ENCODE data around the gene ZNF276.

DNA sequence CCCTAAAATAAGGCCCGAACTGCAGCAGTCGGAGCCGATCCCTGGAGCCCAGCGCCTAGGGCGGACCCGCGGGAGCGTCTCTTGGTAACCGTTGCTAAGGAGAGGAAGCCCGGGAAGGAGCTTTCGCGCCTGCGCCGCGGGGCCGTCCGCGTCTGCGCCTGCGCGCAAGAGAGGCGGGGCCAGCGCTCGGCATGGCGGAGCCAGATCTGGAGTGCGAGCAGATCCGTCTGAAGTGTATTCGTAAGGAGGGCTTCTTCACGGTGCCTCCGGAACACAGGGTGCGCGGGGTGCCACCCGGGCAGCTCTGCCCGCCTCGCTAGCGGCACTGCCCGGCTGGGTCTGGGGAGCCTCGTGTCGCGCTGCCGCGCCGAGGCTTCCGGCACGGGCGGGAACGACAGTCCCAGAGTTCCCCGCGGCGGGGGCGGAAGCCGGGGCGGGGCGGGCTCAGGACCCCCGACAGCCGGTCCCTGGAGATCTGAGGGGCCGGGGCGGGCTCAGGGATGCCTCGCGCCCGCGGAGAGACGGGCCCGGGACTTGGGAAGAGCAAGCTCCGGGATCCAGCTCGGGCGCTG, 34.7 kb upstream of the ZNF276 start, which contains the start of gene CDK10:
- peak in 3 of 4 donors; percentile 32 to 79 (median 59) for TF ChIP-seq POLR2A (IDR thresholded peaks at IDR 0.05)
- TF ChIP-seq, protein P1, sequence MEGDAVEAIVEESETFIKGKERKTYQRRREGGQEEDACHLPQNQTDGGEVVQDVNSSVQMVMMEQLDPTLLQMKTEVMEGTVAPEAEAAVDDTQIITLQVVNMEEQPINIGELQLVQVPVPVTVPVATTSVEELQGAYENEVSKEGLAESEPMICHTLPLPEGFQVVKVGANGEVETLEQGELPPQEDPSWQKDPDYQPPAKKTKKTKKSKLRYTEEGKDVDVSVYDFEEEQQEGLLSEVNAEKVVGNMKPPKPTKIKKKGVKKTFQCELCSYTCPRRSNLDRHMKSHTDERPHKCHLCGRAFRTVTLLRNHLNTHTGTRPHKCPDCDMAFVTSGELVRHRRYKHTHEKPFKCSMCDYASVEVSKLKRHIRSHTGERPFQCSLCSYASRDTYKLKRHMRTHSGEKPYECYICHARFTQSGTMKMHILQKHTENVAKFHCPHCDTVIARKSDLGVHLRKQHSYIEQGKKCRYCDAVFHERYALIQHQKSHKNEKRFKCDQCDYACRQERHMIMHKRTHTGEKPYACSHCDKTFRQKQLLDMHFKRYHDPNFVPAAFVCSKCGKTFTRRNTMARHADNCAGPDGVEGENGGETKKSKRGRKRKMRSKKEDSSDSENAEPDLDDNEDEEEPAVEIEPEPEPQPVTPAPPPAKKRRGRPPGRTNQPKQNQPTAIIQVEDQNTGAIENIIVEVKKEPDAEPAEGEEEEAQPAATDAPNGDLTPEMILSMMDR (IDR thresholded peaks at IDR 0.05): no peak
